Measurements from ENCODE around the gene SDK1. TPM values are rescaled to one million over a fixed set of nuclear protein-coding genes. Genes with fewer than 3 reads are reported as not detected.

SDK1 gene
- total and polyA plus RNA-seq, 2 donors = 9.8 to 15.1 TPM

- 96% methylated on average over 21 of the region's 21 CpGs for WGBS
These were observed 827.0 kb downstream of the SDK1 start for GRCh38 chr7:4127909-4128560.

GRCh38 chr7:4129481-4130122 lies 828.5 kb downstream of the SDK1 start:
- no peak overlapping the region for H3K4me3 ChIP-seq (ENCODE audit: low read depth, low read length)
- H3K4me1 ChIP-seq (ENCODE audit: insufficient read depth) = no peaks in the 10 kb centered on the region
- H3K36me3 ChIP-seq (ENCODE audit: insufficient read depth) = no peaks in the 10 kb centered on the region
- no peak overlapping the region for H3K27ac ChIP-seq (ENCODE audit: low read depth)
- no peak for DNase-seq (ENCODE audit: extremely low spot score)
- WGBS = 92% methylated on average over 29 of the region's 29 CpGs

More at GRCh38 chr7:4127909-4128560, 827.0 kb downstream of the SDK1 start:
- Histone ChIP-seq H3K36me3 (ENCODE audit: insufficient read depth) (no peaks in the 10 kb centered on the region), H3K4me3 (ENCODE audit: low read depth, low read length) (no peak overlapping the region), H3K4me1 (ENCODE audit: insufficient read depth) (no peaks in the 10 kb centered on the region), H3K27ac (ENCODE audit: low read depth) (no peak overlapping the region)
- DNase-seq (ENCODE audit: extremely low spot score) = no peak

GRCh38 chr7:4131063-4131462 lies 830.0 kb downstream of the SDK1 start:
- no peak for DNase-seq (ENCODE audit: extremely low spot score)
- Histone ChIP-seq H3K4me3 (ENCODE audit: low read depth, low read length) (no peak overlapping the region), H3K27ac (ENCODE audit: low read depth) (no peak overlapping the region), H3K36me3 (ENCODE audit: insufficient read depth) (no peaks in the 10 kb centered on the region), H3K4me1 (ENCODE audit: insufficient read depth) (no peaks in the 10 kb centered on the region)
- 83% methylated on average over 7 of the region's 7 CpGs for WGBS

- Histone ChIP-seq H3K36me3 (ENCODE audit: insufficient read depth) (no peaks in the 10 kb centered on the region), H3K4me1 (ENCODE audit: insufficient read depth) (no peaks in the 10 kb centered on the region), H3K4me3 (ENCODE audit: low read depth, low read length) (no peak overlapping the region), H3K27ac (ENCODE audit: low read depth) (no peak overlapping the region)
- 96% methylated on average over 14 of the region's 14 CpGs for WGBS
- no peak for DNase-seq (ENCODE audit: extremely low spot score)
These were observed 831.2 kb downstream of the SDK1 start for GRCh38 chr7:4132221-4132620.

- no peaks in the 10 kb centered on the region for H3K4me1 ChIP-seq (ENCODE audit: insufficient read depth)
- H3K27ac ChIP-seq (ENCODE audit: low read depth) = no peak overlapping the region
- DNase-seq (ENCODE audit: extremely low spot score) = no peak
- H3K36me3 ChIP-seq (ENCODE audit: insufficient read depth) = no peaks in the 10 kb centered on the region
- 75% methylated on average over 8 of the region's 8 CpGs for WGBS
- no peak overlapping the region for H3K4me3 ChIP-seq (ENCODE audit: low read depth, low read length)
These were observed 832.5 kb downstream of the SDK1 start for GRCh38 chr7:4133491-4134044.

GRCh38 chr7:4134204-4134603 lies 833.2 kb downstream of the SDK1 start:
- WGBS = 85% methylated on average over 7 of the region's 7 CpGs
- no peak for DNase-seq (ENCODE audit: extremely low spot score)
- Histone ChIP-seq H3K4me3 (ENCODE audit: low read depth, low read length) (no peak overlapping the region), H3K36me3 (ENCODE audit: insufficient read depth) (no peaks in the 10 kb centered on the region), H3K27ac (ENCODE audit: low read depth) (no peak overlapping the region), H3K4me1 (ENCODE audit: insufficient read depth) (no peaks in the 10 kb centered on the region)

- DNase-seq (ENCODE audit: extremely low spot score) = no peak
These were observed 833.6 kb downstream of the SDK1 start for GRCh38 chr7:4134631-4135030.

GRCh38 chr7:4135301-4135700 lies 834.2 kb downstream of the SDK1 start:
- H3K36me3 ChIP-seq (ENCODE audit: insufficient read depth) = no peaks in the 10 kb centered on the region
- H3K27ac ChIP-seq (ENCODE audit: low read depth) = no peak overlapping the region
- DNase-seq (ENCODE audit: extremely low spot score) = no peak

More at GRCh38 chr7:4134631-4135030, 833.6 kb downstream of the SDK1 start:
- Histone ChIP-seq H3K4me3 (ENCODE audit: low read depth, low read length) (no peak overlapping the region), H3K4me1 (ENCODE audit: insufficient read depth) (no peaks in the 10 kb centered on the region), H3K27ac (ENCODE audit: low read depth) (no peak overlapping the region), H3K36me3 (ENCODE audit: insufficient read depth) (no peaks in the 10 kb centered on the region)
- 82% methylated on average over 20 of the region's 20 CpGs for WGBS

GRCh38 chr7:4136036-4136435 lies 835.0 kb downstream of the SDK1 start:
- no peak for DNase-seq (ENCODE audit: extremely low spot score)
- Histone ChIP-seq H3K4me3 (ENCODE audit: low read depth, low read length) (no peak overlapping the region), H3K36me3 (ENCODE audit: insufficient read depth) (no peaks in the 10 kb centered on the region), H3K4me1 (ENCODE audit: insufficient read depth) (no peaks in the 10 kb centered on the region), H3K27ac (ENCODE audit: low read depth) (no peak overlapping the region)
- 83% methylated on average over 11 of the region's 11 CpGs for WGBS

More at GRCh38 chr7:4135301-4135700, 834.2 kb downstream of the SDK1 start:
- WGBS = 88% methylated on average over 12 of the region's 12 CpGs
- Histone ChIP-seq H3K4me3 (ENCODE audit: low read depth, low read length) (no peak overlapping the region), H3K4me1 (ENCODE audit: insufficient read depth) (no peaks in the 10 kb centered on the region)

GRCh38 chr7:4136501-4137110 lies 835.6 kb downstream of the SDK1 start:
- Histone ChIP-seq H3K27ac (ENCODE audit: low read depth) (no peak overlapping the region), H3K4me1 (ENCODE audit: insufficient read depth) (no peaks in the 10 kb centered on the region), H3K4me3 (ENCODE audit: low read depth, low read length) (no peak overlapping the region), H3K36me3 (ENCODE audit: insufficient read depth) (no peaks in the 10 kb centered on the region)
- 93% methylated on average over 23 of the region's 23 CpGs for WGBS
- no peak for DNase-seq (ENCODE audit: extremely low spot score)

- no peak for DNase-seq (ENCODE audit: extremely low spot score)
- Histone ChIP-seq H3K27ac (ENCODE audit: low read depth) (no peak overlapping the region), H3K4me1 (ENCODE audit: insufficient read depth) (no peaks in the 10 kb centered on the region), H3K36me3 (ENCODE audit: insufficient read depth) (no peaks in the 10 kb centered on the region), H3K4me3 (ENCODE audit: low read depth, low read length) (no peak overlapping the region)
- WGBS = 93% methylated on average over 14 of the region's 14 CpGs
These were observed 836.5 kb downstream of the SDK1 start for GRCh38 chr7:4137552-4137951.

GRCh38 chr7:4138866-4139265 lies 837.8 kb downstream of the SDK1 start:
- WGBS = 92% methylated on average over 11 of the region's 11 CpGs
- Histone ChIP-seq H3K27ac (ENCODE audit: low read depth) (no peak overlapping the region), H3K36me3 (ENCODE audit: insufficient read depth) (no peaks in the 10 kb centered on the region), H3K4me3 (ENCODE audit: low read depth, low read length) (no peak overlapping the region), H3K4me1 (ENCODE audit: insufficient read depth) (no peaks in the 10 kb centered on the region)
- DNase-seq (ENCODE audit: extremely low spot score) = no peak

- Histone ChIP-seq H3K27ac (ENCODE audit: low read depth) (no peak overlapping the region), H3K36me3 (ENCODE audit: insufficient read depth) (no peaks in the 10 kb centered on the region), H3K4me3 (ENCODE audit: low read depth, low read length) (no peak overlapping the region), H3K4me1 (ENCODE audit: insufficient read depth) (no peaks in the 10 kb centered on the region)
- WGBS = 72% methylated on average over 21 of the region's 21 CpGs
- DNase-seq (ENCODE audit: extremely low spot score) = no peak
These were observed 838.9 kb downstream of the SDK1 start for GRCh38 chr7:4139656-4140625.
